SK-N-SH (cell line): ENCODE measurements around the gene GNAS-AS1. TPM values are rescaled to one million over a fixed set of nuclear protein-coding genes. Genes with fewer than 3 reads are reported as not detected.

Experiments
- CTCF ChIA-PET: fragments of 300-600, 350-600 bp; formaldehyde crosslinking; extraction: SDS; loops from one replicate; lab custom pipeline; 2021; lab: Yijun Ruan, JAX
- POLR2A ChIA-PET: fragments of 350-600 bp; sonication (Branson Sonifier 250); formaldehyde crosslinking; extraction: SDS; loops from one replicate; lab custom pipeline; 2020; ENCODE audit warnings: antibody characterized with exemption, inconsistent platforms; lab: Yijun Ruan, JAX
- DNase-seq: peaks from one replicate; pipeline ENCODE4 v3.0.0; 2012
- H2AFZ ChIP-seq: fragments of 200-600 bp; sonication (generic); 2 replicates; pipeline ENCODE4 v1.8.1; 2016; ENCODE audit warnings: antibody characterized with exemption, mild to moderate bottlenecking, low read depth
- H3F3A ChIP-seq: fragments of 200-600 bp; sonication (generic); replicated peaks from 2 replicates; pipeline ENCODE3; 2016; ENCODE audit warnings: antibody characterized with exemption, mild to moderate bottlenecking; ENCODE audit not compliant: insufficient read depth
- H3K27ac ChIP-seq, 2 experiments: fragments of 200-500 bp in 1 of 2; fragments of 200-600 bp in 1 of 2; sonication (Bioruptor generic) in 1 of 2; sonication (generic), shearing (Covaris generic) in 1 of 2; 2 replicates each; pipeline versions ENCODE4 v1.5.1 to v1.6.1; 2014 to 2016; ENCODE audit warnings: low read depth in 2 of 2, inconsistent platforms in 1 of 2, low read length in 1 of 2, mild to moderate bottlenecking in 1 of 2, mixed read lengths in 1 of 2
- H3K27me3 ChIP-seq: fragments of 200-600 bp; sonication (generic), shearing (Covaris generic); 2 replicates; pipeline ENCODE4 v1.6.1; 2016; ENCODE audit warnings: mixed run types; ENCODE audit not compliant: insufficient read depth
- H3K36me3 ChIP-seq, 2 experiments: fragments of 200-500 bp in 1 of 2; fragments of 200-600 bp in 1 of 2; sonication (Bioruptor generic) in 1 of 2; sonication (generic) in 1 of 2; replicated peaks in 1 of 2; 2 replicates each; pipeline versions ENCODE3 to v1.5.1; 2014 to 2016; ENCODE audit warnings: low read length in 1 of 2, mild to moderate bottlenecking in 1 of 2; ENCODE audit not compliant: insufficient read depth in 2 of 2, control insufficient read depth in 1 of 2
- H3K4me1 ChIP-seq, 2 experiments: fragments of 200-500 bp in 1 of 2; fragments of 200-600 bp in 1 of 2; sonication (Bioruptor generic) in 1 of 2; sonication (generic), shearing (Covaris generic) in 1 of 2; 2 replicates each; pipeline versions ENCODE4 v1.5.1 to v1.6.1; 2014 to 2016; ENCODE audit warnings: low read depth in 1 of 2, low read length in 1 of 2, mixed run types in 1 of 2; ENCODE audit not compliant: insufficient read depth in 2 of 2, control insufficient read depth in 1 of 2
- H3K4me2 ChIP-seq: fragments of 200-600 bp; sonication (generic), shearing (Covaris generic); 2 replicates; pipeline ENCODE4 v1.6.1; 2017; ENCODE audit warnings: mixed run types
- H3K4me3 ChIP-seq, 2 experiments: fragments of 200-500 bp in 1 of 2; fragments of 200-600 bp in 1 of 2; sonication (Bioruptor generic) in 1 of 2; sonication (generic), shearing (Covaris generic) in 1 of 2; 2 replicates each; pipeline versions ENCODE4 v1.5.1 to v1.8.1; 2014 to 2016; ENCODE audit warnings: low read depth in 2 of 2, inconsistent platforms in 1 of 2, low read length in 1 of 2, mild to moderate bottlenecking in 1 of 2, mixed read lengths in 1 of 2, moderate library complexity in 1 of 2
- H3K79me2 ChIP-seq: fragments of 200-600 bp; sonication (generic); 2 replicates; pipeline ENCODE4 v1.8.1; 2017; ENCODE audit warnings: mild to moderate bottlenecking; ENCODE audit not compliant: insufficient read depth
- H3K9ac ChIP-seq: fragments of 200-600 bp; sonication (generic); 2 replicates; pipeline ENCODE4 v1.6.1; 2017; ENCODE audit warnings: mixed run types
- H3K9me2 ChIP-seq: fragments of 200-600 bp; sonication (generic); 2 replicates; pipeline ENCODE4 v1.6.1; 2017; ENCODE audit warnings: mixed run types
- H3K9me3 ChIP-seq: fragments of 200-600 bp; sonication (generic); 2 replicates; pipeline ENCODE4 v1.6.1; 2017; ENCODE audit warnings: mixed run types, mild to moderate bottlenecking, moderate library complexity
- H4K20me1 ChIP-seq: fragments of 200-600 bp; sonication (generic); 2 replicates; pipeline ENCODE4 v1.6.1; 2017; ENCODE audit warnings: mild to moderate bottlenecking, mixed run types; ENCODE audit not compliant: insufficient read depth
- CHD2 ChIP-seq: fragments of 150-350 bp; IDR thresholded peaks from 2 replicates; pipeline ENCODE4 v1.6.1; 2018; ENCODE audit warnings: low read length; ENCODE audit not compliant: partially characterized antibody
- CTCF ChIP-seq: fragments of 200-600 bp; sonication (generic); IDR thresholded peaks from 2 replicates; pipeline ENCODE4 v1.6.1; 2017; ENCODE audit warnings: antibody characterized with exemption, mild to moderate bottlenecking, moderate library complexity
- ELF1 ChIP-seq: IDR thresholded peaks from 2 replicates; pipeline ENCODE4 v1.4.0; 2012
- FOSL2 ChIP-seq: IDR thresholded peaks from 2 replicates; pipeline ENCODE4 v1.4.0; 2012; ENCODE audit warnings: low read depth, mild to moderate bottlenecking, moderate library complexity, borderline replicate concordance
- IRF3 ChIP-seq: fragments of 150-350 bp; IDR thresholded peaks from 2 replicates; pipeline ENCODE4 v1.6.1; 2016; ENCODE audit warnings: mild to moderate bottlenecking, low read depth, low read length
- MEF2A ChIP-seq: IDR thresholded peaks from 2 replicates; pipeline ENCODE4 v1.4.0; 2012; ENCODE audit warnings: low read depth, borderline replicate concordance
- NRF1 ChIP-seq: IDR thresholded peaks from 2 replicates; pipeline ENCODE4 v1.6.1; 2012; ENCODE audit warnings: low read depth, mild to moderate bottlenecking, low read length
- POLR2AphosphoS5 ChIP-seq: IDR thresholded peaks from 2 replicates; pipeline ENCODE4 v1.6.1; 2012; ENCODE audit warnings: low read depth, low read length
- RAD21 ChIP-seq: IDR thresholded peaks from 2 replicates; pipeline ENCODE4 v1.6.1; 2012; ENCODE audit warnings: mild to moderate bottlenecking, low read length
- RCOR1 ChIP-seq: fragments of 150-350 bp; IDR thresholded peaks from 2 replicates; pipeline ENCODE4 v1.6.1; 2017; ENCODE audit warnings: antibody characterized with exemption, low read length
- SIN3A ChIP-seq: IDR thresholded peaks from 2 replicates; pipeline ENCODE4 v1.6.1; 2012; ENCODE audit warnings: low read depth, mild to moderate bottlenecking, low read length, moderate library complexity, borderline replicate concordance
- TAF1 ChIP-seq: IDR thresholded peaks from 2 replicates; pipeline ENCODE4 v1.6.1; 2012; ENCODE audit warnings: low read depth, mild to moderate bottlenecking, low read length, moderate library complexity, borderline replicate concordance
- WGBS: methylation state at CpG from one replicate; pipeline ENCODE4 v1.1.6; 2017; ENCODE audit warnings: low lambda C conversion rate; 5-methylcytosine and 5-hydroxymethylcytosine counted together
- polyA plus RNA-seq, 3 experiments: library from polyadenylated mRNA; depleted of rRNA; stranded (reverse); fragments of >200 nt; gene quantifications; 2 replicates each; pipeline ENCODE4 v1.2.3, GENCODE V29; 2012
- TF ChIP-seq, protein P1 (sequence below): fragments of 150-350 bp; IDR thresholded peaks from 2 replicates; pipeline ENCODE4 v1.6.1; 2017; ENCODE audit warnings: antibody characterized with exemption, low read length, low read depth, borderline replicate concordance
- TF ChIP-seq, protein P2 (sequence below): IDR thresholded peaks from 2 replicates; pipeline ENCODE4 v1.6.1; 2012; ENCODE audit warnings: mild to moderate bottlenecking, low read depth, low read length, moderate library complexity
- TF ChIP-seq, protein P3 (sequence below): IDR thresholded peaks from 2 replicates; pipeline ENCODE4 v1.4.0; 2012; ENCODE audit warnings: low read depth, borderline replicate concordance

GNAS-AS1 gene
- polyA plus RNA-seq, 1 of the 3 experiments (the other 2 are of a cell fraction), result 1.5 TPM

- Histone ChIP-seq H4K20me1 (no peaks in the 10 kb centered on the region), H3K79me2 (no peaks in the 10 kb centered on the region), H3F3A (no peaks in the 10 kb centered on the region), H3K9me3 (no peaks in the 10 kb centered on the region), H3K4me1 (no peaks in the 10 kb centered on the region; a peak in 1 of 4 replicates), H3K27ac (no peak overlapping the region), H3K4me3 (no peak overlapping the region), H3K4me2 (no peak overlapping the region), H3K9ac (no peak overlapping the region), H3K9me2 (no peaks in the 10 kb centered on the region), H2AFZ (no peak overlapping the region), H3K36me3 (no peaks in the 10 kb centered on the region), H3K27me3 (peaks cover 13% of the 10 kb centered on the region; the same call in 1 of the 2 replicates)
- ChIA-PET POLR2A (no interaction called here), CTCF (no interaction called here)
- DNase-seq, result no peak
- TF ChIP-seq, protein P1, sequence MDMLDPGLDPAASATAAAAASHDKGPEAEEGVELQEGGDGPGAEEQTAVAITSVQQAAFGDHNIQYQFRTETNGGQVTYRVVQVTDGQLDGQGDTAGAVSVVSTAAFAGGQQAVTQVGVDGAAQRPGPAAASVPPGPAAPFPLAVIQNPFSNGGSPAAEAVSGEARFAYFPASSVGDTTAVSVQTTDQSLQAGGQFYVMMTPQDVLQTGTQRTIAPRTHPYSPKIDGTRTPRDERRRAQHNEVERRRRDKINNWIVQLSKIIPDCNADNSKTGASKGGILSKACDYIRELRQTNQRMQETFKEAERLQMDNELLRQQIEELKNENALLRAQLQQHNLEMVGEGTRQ, result no peak
- no peak for TF ChIP-seq POLR2AphosphoS5
- TF ChIP-seq NRF1, result no peak
- TF ChIP-seq IRF3, result no peak
- TF ChIP-seq, protein P2, sequence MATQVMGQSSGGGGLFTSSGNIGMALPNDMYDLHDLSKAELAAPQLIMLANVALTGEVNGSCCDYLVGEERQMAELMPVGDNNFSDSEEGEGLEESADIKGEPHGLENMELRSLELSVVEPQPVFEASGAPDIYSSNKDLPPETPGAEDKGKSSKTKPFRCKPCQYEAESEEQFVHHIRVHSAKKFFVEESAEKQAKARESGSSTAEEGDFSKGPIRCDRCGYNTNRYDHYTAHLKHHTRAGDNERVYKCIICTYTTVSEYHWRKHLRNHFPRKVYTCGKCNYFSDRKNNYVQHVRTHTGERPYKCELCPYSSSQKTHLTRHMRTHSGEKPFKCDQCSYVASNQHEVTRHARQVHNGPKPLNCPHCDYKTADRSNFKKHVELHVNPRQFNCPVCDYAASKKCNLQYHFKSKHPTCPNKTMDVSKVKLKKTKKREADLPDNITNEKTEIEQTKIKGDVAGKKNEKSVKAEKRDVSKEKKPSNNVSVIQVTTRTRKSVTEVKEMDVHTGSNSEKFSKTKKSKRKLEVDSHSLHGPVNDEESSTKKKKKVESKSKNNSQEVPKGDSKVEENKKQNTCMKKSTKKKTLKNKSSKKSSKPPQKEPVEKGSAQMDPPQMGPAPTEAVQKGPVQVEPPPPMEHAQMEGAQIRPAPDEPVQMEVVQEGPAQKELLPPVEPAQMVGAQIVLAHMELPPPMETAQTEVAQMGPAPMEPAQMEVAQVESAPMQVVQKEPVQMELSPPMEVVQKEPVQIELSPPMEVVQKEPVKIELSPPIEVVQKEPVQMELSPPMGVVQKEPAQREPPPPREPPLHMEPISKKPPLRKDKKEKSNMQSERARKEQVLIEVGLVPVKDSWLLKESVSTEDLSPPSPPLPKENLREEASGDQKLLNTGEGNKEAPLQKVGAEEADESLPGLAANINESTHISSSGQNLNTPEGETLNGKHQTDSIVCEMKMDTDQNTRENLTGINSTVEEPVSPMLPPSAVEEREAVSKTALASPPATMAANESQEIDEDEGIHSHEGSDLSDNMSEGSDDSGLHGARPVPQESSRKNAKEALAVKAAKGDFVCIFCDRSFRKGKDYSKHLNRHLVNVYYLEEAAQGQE, result no peak
- 63% methylated on average over 6 of the region's 6 CpGs for WGBS
Measured at GRCh38 chr20:58795923-58796245, 54.8 kb downstream of the GNAS-AS1 start.

DNA sequence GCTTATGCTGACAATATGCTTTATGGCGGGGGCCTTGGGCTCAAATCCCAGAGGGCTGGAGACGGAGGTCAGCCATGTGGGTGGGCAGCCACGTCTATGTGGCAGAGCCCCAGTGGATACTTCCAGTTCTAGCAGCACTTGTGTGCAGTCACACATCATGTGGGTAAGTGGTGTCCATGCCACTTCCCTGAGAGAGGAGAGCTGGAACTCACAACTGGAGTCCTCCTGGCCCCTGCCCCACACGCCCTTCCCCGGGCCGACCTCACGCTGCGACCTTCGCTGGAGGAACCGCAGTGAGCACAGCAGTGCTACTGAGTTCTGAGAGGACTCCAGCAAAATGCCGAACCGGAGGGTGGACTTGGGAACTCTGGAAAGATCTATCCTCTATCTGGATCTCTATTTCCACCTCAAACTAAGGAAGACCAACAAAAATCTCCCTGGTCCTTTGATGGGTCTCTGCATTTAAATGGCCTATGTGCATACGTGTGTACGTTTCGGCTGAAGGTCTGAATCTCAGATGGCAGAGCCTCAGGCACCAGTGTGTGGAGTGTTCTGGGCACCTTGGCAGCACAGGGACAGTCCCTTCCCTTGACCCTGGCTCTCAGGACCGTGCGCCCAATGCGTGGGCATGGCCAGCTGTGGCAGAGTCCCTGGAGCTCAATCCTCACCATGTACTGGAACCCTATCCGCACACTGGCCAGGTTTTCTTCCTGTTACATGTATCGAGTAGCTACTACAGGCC is 55.4 kb downstream of the GNAS-AS1 start:
- DNase-seq, result no peak
- Histone ChIP-seq H3K36me3 (no peaks in the 10 kb centered on the region), H3K9me3 (no peaks in the 10 kb centered on the region), H3K4me3 (no peak overlapping the region), H3K4me1 (no peaks in the 10 kb centered on the region; a peak in 1 of 4 replicates), H3F3A (no peaks in the 10 kb centered on the region), H3K27ac (no peak overlapping the region), H3K9ac (no peak overlapping the region), H3K9me2 (no peaks in the 10 kb centered on the region), H3K27me3 (peaks cover 13% of the 10 kb centered on the region), H3K79me2 (no peaks in the 10 kb centered on the region), H3K4me2 (no peak overlapping the region), H4K20me1 (no peaks in the 10 kb centered on the region), H2AFZ (no peak overlapping the region)
- POLR2A ChIA-PET, result no interaction called here
- 81% methylated on average over 19 of the region's 20 CpGs for WGBS
- CTCF ChIA-PET, result no interaction called here
- no peak for TF ChIP-seq CHD2
- no peak for TF ChIP-seq NRF1
- TF ChIP-seq, protein P3, sequence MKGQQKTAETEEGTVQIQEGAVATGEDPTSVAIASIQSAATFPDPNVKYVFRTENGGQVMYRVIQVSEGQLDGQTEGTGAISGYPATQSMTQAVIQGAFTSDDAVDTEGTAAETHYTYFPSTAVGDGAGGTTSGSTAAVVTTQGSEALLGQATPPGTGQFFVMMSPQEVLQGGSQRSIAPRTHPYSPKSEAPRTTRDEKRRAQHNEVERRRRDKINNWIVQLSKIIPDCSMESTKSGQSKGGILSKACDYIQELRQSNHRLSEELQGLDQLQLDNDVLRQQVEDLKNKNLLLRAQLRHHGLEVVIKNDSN, result no peak
- TF ChIP-seq FOSL2, result no peak
- TF ChIP-seq SIN3A, result no peak
- TF ChIP-seq ELF1, result no peak
- no peak for TF ChIP-seq TAF1
- TF ChIP-seq CTCF, result no peak
- TF ChIP-seq RAD21, result no peak
- no peak for TF ChIP-seq IRF3
- no peak for TF ChIP-seq MEF2A
- no peak for TF ChIP-seq RCOR1
